ENCODE data around the gene VGLL4.

The VGLL4 gene

DNA sequence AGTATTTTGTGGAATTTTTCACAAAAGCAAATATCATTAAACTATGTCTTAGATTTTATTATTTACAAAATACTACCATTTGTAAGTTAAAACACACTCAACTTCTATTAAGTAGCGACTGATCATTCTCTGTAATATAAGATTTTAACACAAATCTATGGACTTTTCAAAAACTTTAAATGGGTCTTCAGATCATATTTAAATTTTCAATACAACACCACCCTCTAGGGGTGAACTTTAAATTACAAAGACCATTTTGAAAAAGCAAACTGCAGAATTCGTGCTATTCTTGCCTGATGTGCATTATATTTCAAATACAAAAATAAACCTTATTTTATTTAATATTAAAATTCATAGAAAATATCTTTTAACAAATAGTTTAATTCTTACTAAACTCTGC is 8.2 kb upstream of the VGLL4 start:
- DNase-seq, result no peak

- DNase-seq, result no peak
These were observed 7.8 kb upstream of the VGLL4 start for GRCh38 chr3:11651477-11651876.

DNA sequence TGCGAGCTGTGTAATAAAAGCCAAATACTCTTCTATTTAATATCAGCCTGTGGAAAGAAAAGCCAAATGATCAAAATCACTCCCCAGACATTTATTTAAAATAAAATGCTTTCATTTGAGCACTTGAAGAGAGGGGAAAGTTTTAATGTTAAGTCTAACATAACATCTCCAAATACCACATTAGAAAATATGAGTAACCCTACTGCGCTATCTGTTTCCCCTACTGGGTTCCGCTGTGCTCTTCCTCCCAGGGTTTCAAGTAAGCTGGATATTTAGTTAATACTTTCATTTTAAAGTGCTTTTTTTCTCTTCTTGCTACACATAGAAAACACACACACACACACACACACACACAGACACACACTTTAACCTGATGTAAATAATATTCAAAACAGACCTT is 6.7 kb upstream of the VGLL4 start:
- DNase-seq, result no peak

GRCh38 chr3:11648735-11649134 is 5.0 kb upstream of the VGLL4 start:
- no peak for DNase-seq

GRCh38 chr3:11643201-11643603 is 513 bp downstream of the VGLL4 start:
- no peak for DNase-seq

- DNase-seq, result peak; percentile 53
These were observed 1.1 kb downstream of the VGLL4 start for GRCh38 chr3:11642431-11643191.

- DNase-seq, result no peak
These were observed 1.9 kb downstream of the VGLL4 start for GRCh38 chr3:11641683-11642430.

DNA sequence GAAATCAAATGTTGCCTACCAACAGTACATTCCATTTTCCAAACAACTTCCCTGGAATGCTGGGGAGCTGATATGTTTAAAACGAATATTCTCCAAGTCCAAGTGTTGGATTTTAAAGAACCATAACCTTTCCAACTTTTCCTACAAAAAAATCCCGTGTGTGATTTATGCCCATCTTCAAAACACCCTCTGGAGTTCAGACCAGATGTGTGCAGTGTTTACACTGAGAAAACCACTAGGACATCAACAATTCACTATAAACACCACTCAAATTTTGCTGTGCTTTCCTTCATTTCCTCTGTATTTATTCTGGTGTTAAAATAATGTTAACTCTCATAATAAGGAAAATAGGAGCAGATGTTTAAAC is 2.4 kb downstream of the VGLL4 start:
- no peak for DNase-seq

- DNase-seq, result no peak
These were observed 3.6 kb downstream of the VGLL4 start for GRCh38 chr3:11640009-11640673.

DNA sequence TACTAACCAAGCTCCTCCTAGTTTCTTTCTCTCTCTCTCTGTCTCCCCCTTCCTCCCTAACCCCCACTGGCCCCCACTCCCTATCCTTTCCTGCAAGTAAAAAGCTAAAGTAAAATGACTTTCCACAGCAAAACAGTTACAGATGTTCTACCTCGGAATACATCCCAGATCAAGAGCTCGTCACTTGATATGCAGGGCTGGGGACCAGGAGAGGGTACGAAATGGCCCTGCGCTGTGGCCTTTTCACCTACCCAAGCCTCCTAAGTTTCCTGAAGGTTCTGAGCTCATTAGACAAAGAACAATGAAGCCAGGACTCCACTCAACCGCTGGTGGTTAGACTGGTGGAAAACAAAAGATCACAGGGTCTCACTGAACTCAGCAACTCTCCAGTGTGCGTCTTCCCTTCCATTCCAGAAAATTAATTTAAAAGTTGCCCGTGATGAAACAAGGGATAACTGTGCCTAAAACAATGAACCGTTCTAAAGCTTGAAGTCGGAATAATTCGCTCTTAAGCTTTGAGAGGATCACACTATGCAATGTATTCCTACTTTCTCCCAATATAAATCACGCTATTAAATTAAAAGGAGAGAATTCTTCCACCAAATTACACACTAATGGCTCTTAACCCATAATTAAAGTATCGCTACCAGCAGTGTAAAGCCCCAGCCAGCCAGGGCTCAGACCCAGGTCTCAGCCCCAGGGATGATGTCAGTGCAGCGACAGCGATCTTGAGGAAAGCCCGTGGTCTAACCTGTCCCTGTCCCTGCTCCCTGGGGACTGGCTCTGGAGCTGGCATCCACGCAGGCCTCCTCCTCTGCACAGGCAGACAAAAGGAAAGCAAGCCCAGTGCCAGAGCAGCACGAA is 5.0 kb downstream of the VGLL4 start:
- DNase-seq, result no peak

DNA sequence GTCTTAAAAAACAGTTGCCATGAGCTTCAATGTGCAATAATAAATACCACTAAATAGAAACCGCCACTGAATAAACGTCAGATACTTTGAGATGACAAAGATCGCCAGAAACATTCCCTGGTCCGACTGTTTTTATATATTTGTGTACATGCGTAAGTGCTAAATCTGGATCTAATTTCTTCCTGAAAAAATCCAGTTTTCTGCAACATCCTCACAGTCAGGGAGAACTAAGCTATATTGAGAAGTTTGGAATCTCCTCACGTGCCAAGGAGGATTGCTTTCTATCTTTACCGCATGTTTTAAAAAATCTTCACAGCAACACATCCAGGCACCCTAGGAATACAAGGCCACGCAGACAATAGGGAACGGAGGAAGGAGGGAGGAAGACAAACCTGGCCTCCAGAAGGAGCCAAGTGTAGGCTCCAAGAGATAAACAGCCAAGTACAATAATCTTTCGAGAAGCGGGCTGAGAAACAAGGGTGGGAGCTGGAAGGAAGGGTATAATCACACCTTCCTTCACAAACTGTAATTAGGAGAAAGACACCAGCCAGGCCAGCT is 5.7 kb downstream of the VGLL4 start:
- no peak for DNase-seq

DNA sequence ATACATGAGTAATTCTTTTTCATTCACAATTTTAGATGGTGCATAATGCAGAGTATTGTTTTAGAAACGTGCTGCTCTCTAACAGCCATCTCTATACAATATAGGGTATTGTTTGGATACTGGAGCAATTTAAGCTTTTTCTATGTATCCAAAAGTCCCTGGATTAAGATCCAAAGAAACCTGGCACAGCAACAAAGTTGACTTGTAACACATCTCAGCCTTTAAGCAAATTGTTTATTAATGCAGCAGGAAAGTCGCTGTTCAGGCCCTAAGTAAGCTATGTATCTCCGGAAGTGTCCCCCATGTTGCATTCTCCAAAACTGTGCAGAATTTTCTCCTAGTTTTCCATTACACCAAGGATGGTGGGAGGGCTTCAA is 7.3 kb downstream of the VGLL4 start:
- no peak for DNase-seq

GRCh38 chr3:11635680-11636393 is 7.9 kb downstream of the VGLL4 start:
- DNase-seq, result no peak

GRCh38 chr3:11634974-11635612 is 8.6 kb downstream of the VGLL4 start:
- DNase-seq, result no peak

GRCh38 chr3:11634081-11634635 is 9.6 kb downstream of the VGLL4 start:
- no peak for DNase-seq

DNA sequence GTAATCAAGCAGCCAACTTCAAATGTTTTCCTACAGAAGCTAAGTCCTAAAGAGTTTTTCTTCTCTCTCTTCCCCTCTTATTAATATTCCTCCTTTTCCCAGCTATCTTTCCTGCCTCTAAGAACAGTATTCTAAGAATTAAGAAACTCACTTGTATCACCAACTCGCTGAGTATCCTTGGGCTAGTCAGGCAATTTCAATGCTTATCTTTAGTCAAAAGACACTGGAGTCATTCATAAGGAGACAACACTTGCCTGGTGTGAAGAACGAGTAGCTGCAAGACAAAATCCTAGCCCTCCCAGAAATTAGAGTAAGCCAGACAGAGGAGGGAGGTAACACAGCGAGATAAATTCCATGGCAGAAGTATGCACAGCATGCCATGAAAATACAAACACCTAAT is 10.7 kb downstream of the VGLL4 start:
- no peak for DNase-seq

DNA sequence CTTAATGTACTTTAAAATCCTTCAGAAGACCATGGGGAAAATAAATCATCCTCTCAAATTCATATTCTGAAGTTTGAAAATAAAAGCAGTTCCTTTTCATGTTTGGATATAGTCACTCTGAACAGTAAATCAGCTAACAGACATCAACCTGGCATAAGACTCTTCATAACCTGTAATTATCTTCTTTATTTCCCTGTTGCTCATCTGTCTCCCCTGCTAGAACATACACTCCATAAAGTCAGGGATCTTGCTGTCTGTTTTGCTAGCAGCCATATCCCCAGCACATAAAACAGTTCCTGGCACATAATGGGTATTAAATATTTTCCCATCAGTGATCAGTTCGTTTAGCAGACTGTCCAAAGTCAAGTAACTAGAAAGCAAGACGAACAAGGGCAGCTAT is 11.2 kb downstream of the VGLL4 start:
- DNase-seq, result no peak

- no peak for DNase-seq
These were observed 11.9 kb downstream of the VGLL4 start for GRCh38 chr3:11631820-11632219.

DNA sequence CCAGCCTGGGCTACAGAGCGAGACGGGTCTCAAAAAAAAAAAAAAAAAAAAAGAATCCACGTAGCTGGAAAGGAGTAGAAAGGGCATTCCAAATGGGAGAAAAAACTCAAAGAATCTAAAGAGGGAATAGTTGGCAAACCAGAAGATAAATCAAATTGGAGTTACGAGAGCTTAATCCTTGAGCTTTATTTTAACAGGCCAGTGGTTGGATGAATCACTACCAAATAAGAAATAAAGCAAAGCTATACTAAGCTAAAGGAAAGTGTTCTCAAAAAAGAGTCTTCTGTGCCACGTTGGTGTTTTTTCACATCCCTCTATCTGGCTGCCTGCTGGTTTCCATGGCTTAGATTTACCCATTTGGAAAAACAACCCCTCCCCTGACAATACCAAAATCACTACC is 14.0 kb downstream of the VGLL4 start:
- no peak for DNase-seq

DNA sequence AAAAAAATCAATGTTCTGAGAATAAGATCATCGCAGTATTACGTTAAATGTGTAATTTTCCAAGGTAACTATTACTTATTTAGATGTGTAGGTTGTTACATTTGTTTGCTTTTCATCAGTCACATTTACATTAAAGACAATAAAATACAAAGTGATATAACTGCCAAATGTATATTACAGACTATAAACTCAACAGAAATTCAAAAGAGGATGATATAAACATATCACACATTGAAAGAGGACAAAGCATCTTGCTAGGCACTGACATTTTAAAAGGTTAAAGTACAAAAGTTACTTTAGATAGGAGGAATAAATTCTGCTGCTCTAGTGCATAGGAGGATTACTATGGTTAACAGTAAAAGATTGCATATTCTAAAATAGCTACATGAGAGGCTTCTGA is 16.1 kb downstream of the VGLL4 start:
- no peak for DNase-seq

DNA sequence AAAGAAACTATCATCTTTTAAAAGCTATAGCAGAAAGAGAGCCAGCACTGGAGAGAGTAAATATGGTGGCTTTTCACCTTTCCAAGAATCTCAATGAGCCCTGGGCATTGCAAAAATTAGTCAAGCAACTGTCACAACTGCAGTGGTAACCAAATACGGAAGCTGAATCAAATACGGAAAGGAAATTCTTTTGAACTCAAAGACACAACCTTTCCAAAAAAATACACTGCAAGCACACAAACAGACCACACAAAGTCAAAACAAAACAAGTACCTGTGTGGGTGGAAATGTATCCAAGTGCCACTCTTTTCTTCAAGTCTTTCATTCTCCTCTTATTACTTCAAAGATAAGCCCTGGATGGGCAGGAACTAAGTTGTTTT is 17.6 kb downstream of the VGLL4 start:
- DNase-seq, result no peak
